ENCODE data around the gene ETV3.
"Not testable (repeated sequence)": the region's sequence is repeated elsewhere in the genome, so short reads cannot be mapped to it uniquely, and the experiment has no call there.

Gene ETV3

DNA sequence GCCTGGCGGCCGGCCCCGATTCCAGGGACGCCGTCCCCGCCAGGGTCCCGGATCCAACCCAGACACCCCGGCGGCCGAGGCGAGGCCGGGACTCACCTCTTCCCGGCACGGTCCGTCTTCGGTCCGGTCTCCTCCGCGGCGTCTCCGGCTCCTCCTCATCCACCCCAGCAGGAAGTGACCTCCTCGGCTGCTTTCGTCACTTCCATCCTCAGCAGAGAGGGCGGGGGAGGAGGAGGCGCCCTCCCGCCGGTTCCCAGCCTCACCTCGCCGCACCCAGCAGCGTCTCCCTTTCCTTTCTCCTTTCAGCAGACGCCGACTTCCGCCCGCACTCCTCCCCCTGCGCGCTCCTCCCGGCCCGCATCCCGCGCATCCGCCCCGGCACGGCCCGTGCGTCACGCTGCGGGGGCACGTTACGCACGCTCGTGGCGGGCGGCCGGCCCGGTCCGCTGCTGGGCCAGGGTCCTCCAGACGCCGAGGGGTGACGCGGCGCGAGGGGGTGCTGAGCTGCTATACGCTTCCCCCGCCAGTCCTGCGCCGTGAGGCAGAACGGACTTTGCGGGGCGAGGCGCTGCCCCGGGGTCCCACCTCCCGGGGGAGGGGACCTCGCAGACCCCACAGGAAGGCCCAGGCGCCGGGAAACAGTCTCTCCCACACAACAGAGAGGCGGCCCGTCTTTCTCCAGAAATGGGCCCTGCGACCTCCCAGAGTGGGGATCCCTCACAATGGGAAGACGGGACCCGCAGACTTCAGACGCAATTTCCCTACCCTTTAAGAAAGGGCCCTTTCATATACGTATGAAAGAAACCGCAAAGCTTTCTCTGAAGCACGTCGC lies at the start of gene ETV3:
Gene ETV3, minus strand, starts transcription at position 176 of the 832 bp plus-strand sequence. CDS start 2,043 bp downstream, outside the sequence.
- DNase-seq, result peak; percentile 92

GRCh38 chr1:157186281-157186992 lies 48.2 kb upstream of the ETV3 start:
- DNase-seq, result no peak

GRCh38 chr1:157183870-157184269 lies 45.7 kb upstream of the ETV3 start:
- no peak for DNase-seq

DNA sequence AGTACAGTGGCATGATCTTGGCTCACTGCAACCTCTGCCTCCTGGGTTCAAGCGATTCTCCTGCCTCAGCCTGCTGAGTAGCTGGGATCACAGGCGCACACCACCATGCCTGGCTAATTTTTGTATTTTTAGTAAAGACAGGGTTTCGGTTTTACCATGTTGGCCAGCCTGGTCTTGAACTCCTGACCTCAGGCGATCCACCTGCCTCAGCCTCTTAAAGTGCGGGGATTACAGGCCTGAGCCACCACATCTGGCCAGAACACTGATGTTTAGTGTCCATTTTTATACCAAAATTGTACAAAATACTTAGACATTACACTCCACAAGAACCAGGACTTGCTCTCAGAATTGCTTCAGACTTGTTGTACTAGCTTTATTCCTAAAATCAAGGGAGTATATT lies 44.2 kb upstream of the ETV3 start:
- DNase-seq, result not testable (repeated sequence)

GRCh38 chr1:157181790-157182189 lies 43.6 kb upstream of the ETV3 start:
- DNase-seq, result no peak

GRCh38 chr1:157181258-157181657 lies 43.1 kb upstream of the ETV3 start:
- no peak for DNase-seq

GRCh38 chr1:157178490-157178889 lies 40.3 kb upstream of the ETV3 start:
- no peak for DNase-seq

DNA sequence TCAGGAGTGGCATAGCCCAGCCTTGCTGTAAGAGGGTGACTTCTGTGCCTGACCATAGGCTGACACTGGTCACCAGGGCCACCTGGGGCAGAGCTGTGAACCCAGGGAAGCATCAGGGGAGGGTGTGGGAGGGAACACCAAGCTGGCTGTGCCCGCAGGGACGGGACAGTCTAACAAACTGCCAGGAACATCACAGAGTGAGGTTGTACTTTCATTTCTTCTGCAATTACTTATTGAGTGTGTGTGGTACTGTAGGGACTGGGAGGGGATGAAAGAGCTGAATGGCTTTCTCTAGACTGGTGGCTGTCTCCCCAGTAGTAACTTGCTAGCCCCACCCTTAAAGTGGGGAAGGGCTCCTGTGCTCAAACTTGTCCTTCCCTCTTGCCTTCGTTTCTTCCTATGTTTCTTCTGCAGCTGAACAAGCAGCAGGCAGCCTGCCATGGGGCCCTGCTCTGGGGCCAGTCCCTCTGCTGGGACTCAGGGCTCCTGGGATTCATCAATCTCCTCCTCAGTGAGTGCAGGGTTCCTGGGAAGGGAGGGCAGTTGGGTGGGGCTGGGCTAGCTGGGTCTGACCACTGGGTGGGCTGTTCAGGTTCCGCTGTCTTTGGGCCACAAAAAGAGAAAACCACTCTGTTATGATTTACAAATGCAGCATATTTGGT lies 39.7 kb upstream of the ETV3 start:
- DNase-seq, result no peak

DNA sequence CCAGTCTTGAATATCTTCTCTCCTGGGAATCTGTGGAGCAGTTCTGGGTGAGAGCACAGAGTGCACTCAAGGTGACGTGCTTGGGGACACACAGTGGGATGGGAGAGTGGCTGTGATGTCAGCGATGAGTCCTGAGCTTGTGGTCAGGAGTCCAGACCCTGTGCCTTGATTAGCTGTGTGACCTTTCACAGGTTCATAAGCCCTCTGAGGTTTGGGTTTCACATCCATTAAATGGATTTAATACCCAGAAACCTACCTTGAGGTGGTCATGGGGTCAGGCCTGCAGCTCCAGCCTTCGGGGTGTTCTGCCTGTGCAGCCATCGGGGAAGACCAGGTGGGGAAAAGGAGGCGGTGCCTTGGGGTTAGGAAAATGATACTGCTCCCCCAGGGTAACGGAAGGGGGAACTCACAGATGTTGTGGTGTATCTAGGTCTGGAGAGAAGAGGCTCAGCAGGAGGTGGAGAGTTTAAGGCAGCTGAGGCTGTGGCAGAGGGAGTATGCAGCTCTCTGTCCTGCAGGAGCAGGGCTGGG lies 38.5 kb upstream of the ETV3 start:
- no peak for DNase-seq

DNA sequence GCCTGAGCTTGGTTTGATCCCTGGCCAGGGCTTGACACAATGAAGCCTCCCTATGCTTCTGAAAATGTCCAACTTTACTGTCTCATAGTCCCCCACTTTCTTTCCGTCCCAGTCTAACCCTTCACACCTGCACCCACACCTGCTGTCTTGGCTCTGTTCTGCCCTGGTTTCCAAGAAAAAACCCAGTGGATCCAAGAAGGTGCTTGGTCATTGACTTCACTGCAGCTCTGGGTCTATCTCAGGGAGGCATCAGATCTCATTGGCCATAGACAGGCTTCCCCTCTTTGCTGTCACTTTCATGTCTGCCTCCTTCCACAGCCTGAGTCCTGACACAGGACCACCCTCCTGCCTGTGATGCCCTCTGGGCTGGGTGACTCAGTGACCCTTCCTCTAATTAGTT lies 37.8 kb upstream of the ETV3 start:
- DNase-seq, result no peak

GRCh38 chr1:157173900-157174410 lies 35.8 kb upstream of the ETV3 start:
- no peak for DNase-seq

DNA sequence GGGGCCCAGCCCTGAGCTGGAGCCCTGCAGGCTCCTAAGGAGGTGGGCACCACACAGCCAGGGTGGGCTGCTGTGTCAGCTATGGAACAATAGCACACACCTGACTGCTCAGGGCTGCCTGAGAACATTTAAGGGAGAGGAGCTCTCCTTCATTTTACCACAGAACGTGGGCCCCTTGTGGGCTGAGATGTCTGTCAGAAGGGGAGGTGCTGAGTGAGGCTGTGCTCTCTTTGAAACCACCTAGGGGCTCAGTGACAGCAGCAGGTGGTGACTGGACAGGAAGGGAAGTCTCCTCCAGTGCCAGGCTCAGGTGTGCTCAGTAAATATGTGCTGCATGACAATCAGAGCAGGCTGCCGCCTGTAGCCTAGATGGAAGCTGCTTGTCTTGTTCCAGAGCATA lies 35.0 kb upstream of the ETV3 start:
- not testable (repeated sequence) for DNase-seq

GRCh38 chr1:157172591-157172990 lies 34.4 kb upstream of the ETV3 start:
- DNase-seq, result not testable (repeated sequence)

DNA sequence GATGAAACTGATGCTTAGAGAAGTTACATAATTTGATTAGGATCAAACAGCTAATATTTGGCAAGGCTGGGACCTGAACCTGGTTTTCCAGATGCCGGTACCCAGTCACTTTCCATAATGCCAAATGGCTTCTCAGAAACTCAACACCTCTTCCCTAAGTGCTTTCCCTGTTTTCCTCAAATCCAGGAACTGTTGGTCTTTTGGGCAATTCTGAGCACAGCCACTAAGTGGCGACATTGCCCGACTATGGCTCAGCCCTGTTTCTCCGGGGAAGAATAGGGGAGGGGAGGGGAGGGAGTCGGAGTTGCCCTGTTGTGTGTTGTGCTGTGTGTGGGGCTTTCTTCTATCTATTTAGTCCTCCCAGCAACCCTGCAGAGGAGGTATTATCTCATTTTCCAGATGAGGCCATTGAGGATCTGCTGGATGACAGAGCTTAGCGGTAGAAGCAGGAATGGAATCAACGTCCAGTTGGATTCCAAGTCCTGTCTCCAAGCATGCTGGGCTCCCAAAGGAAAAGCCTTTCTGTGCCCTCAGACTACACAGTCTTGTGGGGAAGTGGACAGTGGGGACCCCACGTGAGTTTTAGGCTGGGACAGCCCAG lies 33.8 kb upstream of the ETV3 start:
- DNase-seq, result not testable (repeated sequence)

DNA sequence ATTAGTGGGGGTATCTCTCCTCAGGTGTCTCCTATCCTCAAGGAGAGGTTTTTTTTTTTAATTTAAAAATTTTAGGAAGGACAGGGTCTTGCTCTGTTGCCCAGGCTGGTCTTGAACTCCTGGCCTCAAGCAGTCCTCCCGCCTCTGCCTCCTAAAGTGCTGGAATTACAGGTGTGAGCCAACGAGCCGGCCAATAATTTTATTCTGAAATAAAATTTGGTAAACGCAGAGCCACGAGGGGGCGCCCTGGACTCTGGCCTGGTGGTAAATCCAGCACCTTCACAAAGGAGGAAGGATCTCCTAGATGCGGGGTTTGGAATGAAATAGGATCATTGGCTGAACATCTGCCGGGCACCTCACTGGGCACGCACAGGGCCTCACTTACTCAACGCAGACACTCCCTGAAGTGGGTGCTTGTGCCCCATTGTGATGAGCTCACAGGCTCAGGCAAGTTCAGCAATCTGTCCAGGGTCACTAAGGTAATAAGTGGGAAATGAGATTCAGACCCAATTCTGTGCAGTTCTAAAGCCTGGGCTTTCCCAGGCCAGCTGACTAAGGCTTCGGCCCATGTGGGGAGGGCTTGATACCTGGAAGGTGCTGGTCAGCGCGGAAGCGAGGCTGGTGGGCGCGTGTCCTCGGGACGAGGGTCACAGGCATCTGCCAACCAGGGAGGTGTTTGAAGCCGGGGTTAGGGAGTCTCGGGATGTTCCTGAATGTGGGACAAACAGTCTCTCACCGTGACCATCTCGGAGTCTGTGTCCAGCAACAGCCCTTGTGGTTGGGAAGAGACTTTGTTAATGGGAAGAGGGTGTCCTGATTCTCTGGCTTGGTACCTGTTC lies 32.7 kb upstream of the ETV3 start:
- DNase-seq, result peak; percentile 70

GRCh38 chr1:157168015-157168414 lies 29.8 kb upstream of the ETV3 start:
- DNase-seq, result no peak

DNA sequence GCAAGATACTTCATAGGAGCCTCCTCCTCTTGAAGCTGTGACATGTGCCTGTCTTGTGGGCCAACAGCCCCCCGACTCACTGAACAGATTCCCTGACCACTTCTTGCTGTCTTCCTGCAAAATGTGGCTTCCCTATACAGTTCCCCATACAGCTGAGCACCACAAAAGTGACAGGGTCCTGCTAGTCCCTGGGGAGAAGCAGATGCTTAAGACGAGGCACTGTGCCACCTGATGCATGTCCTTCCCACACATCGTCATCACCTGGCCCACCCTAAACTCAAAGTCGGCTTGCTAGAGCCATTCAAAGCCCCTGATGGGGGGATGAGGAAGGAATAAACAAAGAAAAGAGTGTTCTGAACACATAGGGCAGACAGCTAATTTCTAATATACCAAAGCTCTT lies 29.2 kb upstream of the ETV3 start:
- DNase-seq, result no peak

GRCh38 chr1:157166590-157166989 lies 28.4 kb upstream of the ETV3 start:
- no peak for DNase-seq

- DNase-seq, result peak; percentile 80
Observed at GRCh38 chr1:157163273-157164127, 25.3 kb upstream of the ETV3 start.

DNA sequence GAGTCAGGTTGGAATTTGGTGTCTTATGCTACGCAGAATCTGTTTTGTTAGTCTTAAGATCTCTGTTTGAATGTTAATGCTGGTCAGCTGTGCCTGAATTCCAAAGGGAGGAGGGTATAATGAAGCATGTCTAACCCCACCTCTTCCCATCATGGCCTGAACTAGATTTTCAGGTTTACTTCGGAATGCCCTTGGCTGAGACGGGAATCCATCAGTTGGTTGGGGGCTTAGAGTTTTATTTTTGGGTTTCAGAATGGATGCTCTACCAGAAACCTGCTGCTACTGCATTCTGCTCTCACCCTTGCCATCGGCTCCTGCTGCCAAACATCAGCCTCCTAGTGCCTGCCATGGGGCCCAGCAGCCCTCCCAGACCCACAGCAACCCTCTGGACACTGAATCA lies 24.1 kb upstream of the ETV3 start:
- no peak for DNase-seq

DNA sequence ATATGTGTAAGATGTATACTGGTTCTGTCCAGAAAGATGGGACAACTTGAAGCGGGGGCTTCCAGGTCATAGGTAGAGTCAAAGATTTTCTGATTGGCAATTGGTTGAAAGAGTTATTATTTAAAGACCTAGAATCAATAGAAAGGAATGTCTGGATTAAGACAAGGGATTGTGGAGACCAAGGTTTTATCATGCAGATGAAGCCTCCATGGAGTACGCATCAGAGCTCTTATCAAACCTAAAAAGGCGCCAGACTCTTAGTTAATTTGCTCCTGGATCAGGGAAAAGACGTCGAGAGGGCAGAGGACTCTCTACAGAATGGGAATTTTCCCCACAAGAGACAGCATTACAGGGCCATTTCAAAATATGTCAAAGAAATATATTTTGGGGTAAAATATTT lies 23.7 kb upstream of the ETV3 start:
- DNase-seq, result no peak
